ENCODE measurements around the gene PNMA8B. TPM values are rescaled to one million over a fixed set of nuclear protein-coding genes. Genes with fewer than 3 reads are reported as not detected.
A peak's percentile ranks its signal among the peaks of the same experiment; 100 is the strongest.

PNMA8B gene
- total RNA-seq, 1 donor from 2014 or later, result 0.17 TPM

DNA sequence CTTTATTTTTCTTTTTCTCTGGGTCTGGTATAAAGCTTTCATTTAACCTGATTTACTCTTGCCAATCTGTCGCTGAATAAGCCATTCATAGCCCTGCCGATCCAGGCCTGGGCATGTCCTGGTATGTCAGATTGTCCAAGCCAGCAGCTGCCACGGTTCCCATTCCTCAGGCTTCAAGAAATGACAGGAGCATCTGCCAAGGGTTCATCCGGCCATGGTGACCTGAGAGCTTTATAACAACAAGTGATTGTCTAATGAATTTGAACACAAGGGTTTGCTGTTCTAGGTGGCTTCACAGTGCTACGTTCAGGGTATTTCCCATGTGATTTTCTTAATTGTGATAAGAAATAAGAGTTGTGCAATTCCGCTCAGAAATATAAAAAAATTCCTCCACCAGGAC lies 44.3 kb downstream of the PNMA8B start:
- DNase-seq, result no peak

DNA sequence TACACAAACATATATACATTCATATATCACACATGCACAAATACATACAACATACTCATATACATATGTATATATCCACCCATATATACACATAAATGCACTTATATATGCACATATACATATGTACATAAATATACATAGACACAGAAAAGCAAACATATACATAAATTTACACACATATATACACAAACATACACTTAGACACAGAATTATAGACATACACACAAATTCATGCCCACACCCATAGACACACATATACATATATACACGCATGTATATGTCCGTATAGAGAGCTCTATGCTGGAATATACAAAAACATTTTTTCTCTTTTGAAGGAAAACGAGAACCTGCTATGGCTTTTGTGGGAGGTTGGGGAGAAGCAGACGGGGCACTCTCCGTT lies 44.9 kb downstream of the PNMA8B start:
- no peak for DNase-seq

DNA sequence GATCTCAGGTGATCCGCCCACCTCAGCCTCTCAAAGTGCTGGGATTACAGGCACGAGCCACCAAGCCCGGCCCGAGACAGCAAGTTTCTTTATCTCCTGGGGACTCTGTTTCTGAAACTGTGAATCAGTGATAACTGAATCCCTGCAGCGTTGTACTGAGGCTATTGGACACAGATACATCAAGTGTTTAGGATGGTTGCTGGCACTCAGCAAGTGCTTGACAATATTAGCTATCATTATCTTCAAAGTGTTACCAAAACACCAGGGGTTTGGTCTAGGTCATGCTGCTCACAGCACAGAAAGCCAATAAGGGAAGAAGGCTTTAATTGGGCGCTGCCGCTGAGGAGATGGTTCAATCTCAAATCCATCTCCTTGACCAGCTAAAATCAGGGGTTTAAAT lies 46.4 kb downstream of the PNMA8B start:
- no peak for DNase-seq

DNA sequence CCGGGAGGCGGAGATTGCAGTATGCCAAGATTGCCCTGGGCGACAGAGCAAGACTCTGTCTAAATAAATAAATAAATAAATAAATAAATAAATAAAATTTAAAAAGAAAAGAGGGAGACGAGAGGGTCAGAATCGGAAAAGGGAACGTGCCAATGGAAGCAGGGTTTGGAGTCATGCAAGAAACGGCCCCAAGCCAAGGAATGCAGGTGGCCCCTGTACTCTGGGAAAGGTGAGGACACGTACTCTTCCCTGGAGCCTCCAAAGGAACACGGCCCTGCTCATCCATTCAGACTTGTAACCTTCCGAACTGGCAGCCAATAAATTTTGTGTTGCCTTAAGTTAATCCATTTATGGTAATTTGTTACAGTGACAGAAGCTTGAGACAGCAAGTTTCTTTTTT lies 47.1 kb downstream of the PNMA8B start:
- no peak for DNase-seq

DNA sequence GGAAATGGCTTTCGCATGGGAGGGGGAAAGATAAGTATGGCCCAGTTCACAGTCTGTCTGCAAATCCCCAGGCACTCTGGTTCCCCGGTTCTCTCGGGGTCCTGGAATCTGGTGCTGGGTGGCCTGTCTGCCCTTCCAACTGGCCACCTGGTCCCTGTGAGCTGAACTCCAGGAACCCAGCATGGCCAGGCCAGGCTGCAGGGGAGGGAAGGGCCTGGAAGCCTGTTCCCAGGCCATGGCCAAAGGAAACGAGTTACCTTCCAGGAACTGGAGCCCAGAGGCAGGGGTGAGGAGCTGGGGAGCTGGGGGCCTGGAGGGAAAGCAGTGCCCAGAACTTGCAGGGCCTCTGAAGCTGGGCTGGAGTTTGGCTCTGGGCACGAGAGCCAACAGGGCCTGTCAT lies 47.8 kb downstream of the PNMA8B start:
- no peak for DNase-seq

DNA sequence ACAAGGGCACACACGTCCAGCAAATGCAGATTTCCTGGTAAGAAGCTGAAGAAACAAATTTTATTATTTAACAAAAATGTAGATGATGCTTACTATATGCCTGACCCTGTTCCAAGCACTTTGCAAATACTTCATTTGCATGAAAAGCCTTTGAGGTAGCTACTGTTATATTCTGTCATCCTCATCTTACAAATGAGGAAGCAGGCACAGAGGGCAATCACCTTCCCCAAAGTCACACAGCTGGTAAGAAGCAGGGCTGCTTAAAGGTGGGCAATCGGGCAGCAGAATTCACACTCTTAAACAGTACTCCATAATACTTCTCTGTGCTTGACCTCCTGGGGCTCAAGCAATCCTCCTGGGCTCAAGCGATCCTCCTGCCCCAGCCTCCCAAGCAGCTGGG lies 48.7 kb downstream of the PNMA8B start:
- no peak for DNase-seq

DNA sequence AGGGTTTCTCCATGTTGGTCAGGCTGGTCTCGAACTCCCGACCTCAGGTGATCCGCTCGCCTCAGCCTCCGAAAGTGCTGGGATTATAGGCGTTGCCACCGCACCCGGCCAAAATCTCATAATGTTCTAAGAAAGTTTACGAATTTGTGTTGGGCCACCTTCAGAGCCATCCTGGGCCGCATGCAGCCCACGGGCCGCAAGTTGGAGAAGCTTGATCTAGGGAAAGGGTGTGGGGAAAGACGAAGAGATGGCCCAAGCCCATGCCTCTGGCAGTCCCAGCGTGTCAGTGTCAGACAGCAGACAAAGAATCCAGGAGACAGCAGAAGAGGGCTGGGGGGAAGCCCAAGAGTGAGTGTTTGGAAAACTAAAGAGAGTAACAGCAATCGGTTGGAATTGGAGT lies 49.6 kb downstream of the PNMA8B start:
- DNase-seq, result no peak

DNA sequence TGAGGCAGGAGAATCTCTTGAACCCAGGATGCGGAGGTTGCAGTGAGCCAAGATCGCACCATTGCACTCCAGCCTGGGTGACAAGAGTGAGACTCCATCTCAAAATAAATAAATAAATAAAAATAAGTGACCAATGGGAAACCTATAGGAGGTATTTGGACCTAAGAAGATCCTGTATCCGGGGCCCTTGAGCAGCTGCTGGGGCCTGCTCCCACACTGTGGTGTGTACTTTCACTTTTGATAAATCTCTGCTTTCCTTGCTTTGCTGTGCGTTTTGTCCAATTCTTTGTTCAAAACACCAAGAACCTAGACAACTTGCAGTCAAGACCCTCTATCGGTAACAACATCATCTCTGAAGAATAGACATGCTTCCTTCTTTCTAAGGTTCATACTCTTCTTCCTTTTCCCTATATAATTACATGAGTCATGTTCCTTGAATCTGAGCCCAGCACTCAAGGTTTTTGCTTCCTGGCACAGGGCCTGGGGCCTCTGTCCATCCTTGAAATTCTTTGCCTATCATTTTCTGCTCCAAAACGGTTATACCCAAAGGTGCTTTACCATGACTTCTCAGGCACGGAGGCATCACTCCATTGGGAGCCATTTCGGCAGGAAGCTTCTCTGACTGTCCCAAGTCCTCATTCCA lies 52.7 kb downstream of the PNMA8B start:
- peak; percentile 53 for DNase-seq

DNA sequence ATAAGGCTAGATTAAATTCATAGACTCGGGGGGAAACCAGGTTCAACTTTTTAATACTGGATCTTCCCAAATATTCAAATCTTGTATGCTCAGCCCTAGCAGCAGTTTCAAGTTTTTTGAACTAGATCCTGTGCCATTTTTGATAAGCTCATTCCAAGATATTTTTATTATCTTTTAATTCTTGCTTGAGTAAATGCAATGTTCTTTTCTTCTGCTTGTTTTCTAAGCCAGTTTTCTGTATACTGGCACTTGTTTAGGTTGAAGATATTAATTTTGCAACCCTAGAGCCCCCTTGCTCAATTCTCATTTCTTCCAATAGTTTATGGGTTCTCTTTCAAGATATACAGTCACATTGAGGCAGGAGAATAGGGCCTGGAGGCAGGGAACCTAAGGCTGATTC lies 53.8 kb downstream of the PNMA8B start:
- DNase-seq, result no peak

Other genes with a start within 250 kb of the PNMA8B start
- gene HIF3A, start 198.8 kb downstream of the PNMA8B start, total RNA-seq, result 23.1 and 52.6 TPM in 2 replicates
- 88.8 and 113 TPM in 2 replicates for gene PPP5C, start 148.8 kb downstream of the PNMA8B start, total RNA-seq
- gene CCDC8, start 82.3 kb downstream of the PNMA8B start, total RNA-seq, result 0.56 and 0.68 TPM in 2 replicates
- not detected in 2 replicates for gene PNMA8C, start 66.9 kb downstream of the PNMA8B start, total RNA-seq
- under 0.01 and 0.98 TPM in 2 replicates for gene PNMA8A, start 24.3 kb downstream of the PNMA8B start, total RNA-seq
- gene CALM3, start 105.5 kb upstream of the PNMA8B start, total RNA-seq, result 154 and 372 TPM in 2 replicates
- not detected in 2 replicates for gene PTGIR, start 129.2 kb upstream of the PNMA8B start, total RNA-seq
- gene GNG8, start 140.3 kb upstream of the PNMA8B start, total RNA-seq, result not detected in 2 replicates
- gene DACT3, start 165.3 kb upstream of the PNMA8B start, total RNA-seq, result 0.14 and 0.34 TPM in 2 replicates
- 84.2 and 135 TPM in 2 replicates for gene PRKD2, start 221.2 kb upstream of the PNMA8B start, total RNA-seq